Heart left ventricle (tissue), 13 donors: ENCODE results near the gene ARID3A.

ENCODE experiments used
- POLR2A ChIP-seq, 2 donors: fragments of 450-650 bp; IDR thresholded peaks; one replicate each; pipeline ENCODE4 v1.6.1; 2017; ENCODE audit warnings: antibody characterized with exemption in 2 of 2, mild to moderate bottlenecking in 2 of 2, moderate library complexity in 2 of 2
- TF ChIP-seq, protein P1 (sequence below), 12 donors: fragments of 200-600 bp; sonication (generic) in 4 of 12; IDR thresholded peaks; one replicate each; pipeline versions ENCODE4 v1.5.0 to v1.8.0; 2018 to 2022; ENCODE audit warnings: antibody characterized with exemption in 12 of 12, mild to moderate bottlenecking in 5 of 12
- donor health status: ischemic (EF 13 %, LVEDD 7.1; RV severe dilation, severe dysfunction).
- donor health status: DM: no; HTN: yes; CAD: no.
- donor health status: DM: no; HTN: no; CAD: no.
- donor health status: ischemic (EF 25% LVEDD 6.9; RV normal size, moderate dysfunction).
- donor health status: ischemic (EF 25% LVEDD 5.7; RV mildly dilated, moderate dysfunction).
- donor health status: ischemic (EF 35%, LVEDD 5.7; RV mildly dilated, moderate dysfunction).
- donor health status: nonischemic (EF 11% LVEDD 7.7; RV severe dilation, severe dysfunction).
- donor health status: DM: yes; HTN: yes; CAD: no.
- donor health status: PGD.
- donor health status: ischemic (EF 29% LVEDD 5.4; RV normal size, mild dysfunction).
- donor health status: nonischemic (EF 23%, LVEDD 6.1; RV moderate dilation, normal function).

GRCh38 chr19:1017115-1017905 is 91.5 kb downstream of the ARID3A start:
- TF ChIP-seq, protein P1, sequence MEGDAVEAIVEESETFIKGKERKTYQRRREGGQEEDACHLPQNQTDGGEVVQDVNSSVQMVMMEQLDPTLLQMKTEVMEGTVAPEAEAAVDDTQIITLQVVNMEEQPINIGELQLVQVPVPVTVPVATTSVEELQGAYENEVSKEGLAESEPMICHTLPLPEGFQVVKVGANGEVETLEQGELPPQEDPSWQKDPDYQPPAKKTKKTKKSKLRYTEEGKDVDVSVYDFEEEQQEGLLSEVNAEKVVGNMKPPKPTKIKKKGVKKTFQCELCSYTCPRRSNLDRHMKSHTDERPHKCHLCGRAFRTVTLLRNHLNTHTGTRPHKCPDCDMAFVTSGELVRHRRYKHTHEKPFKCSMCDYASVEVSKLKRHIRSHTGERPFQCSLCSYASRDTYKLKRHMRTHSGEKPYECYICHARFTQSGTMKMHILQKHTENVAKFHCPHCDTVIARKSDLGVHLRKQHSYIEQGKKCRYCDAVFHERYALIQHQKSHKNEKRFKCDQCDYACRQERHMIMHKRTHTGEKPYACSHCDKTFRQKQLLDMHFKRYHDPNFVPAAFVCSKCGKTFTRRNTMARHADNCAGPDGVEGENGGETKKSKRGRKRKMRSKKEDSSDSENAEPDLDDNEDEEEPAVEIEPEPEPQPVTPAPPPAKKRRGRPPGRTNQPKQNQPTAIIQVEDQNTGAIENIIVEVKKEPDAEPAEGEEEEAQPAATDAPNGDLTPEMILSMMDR (IDR thresholded peaks at IDR 0.05), result no peak
- TF ChIP-seq POLR2A (IDR thresholded peaks at IDR 0.05), result no peak
